ENCODE measurements around the gene MYOT.
A peak's percentile ranks its signal among the peaks of the same experiment; 100 is the strongest.

- no peak for TF ChIP-seq CTCF (IDR thresholded peaks at IDR 0.05 in 4 of 5, conservative IDR thresholded peaks at IDR 0.05 in 1 of 5)
- peak; percentile 13 to 72 for TF ChIP-seq POLR2A (IDR thresholded peaks at IDR 0.05)
Measured at GRCh38 chr5:137880313-137880712, 12.7 kb downstream of the MYOT start.

Data from gastrocnemius medialis (tissue), 4 donors.